ENCODE measurements around the gene C1QB. TPM values are rescaled to one million over a fixed set of nuclear protein-coding genes. Genes with fewer than 3 reads are reported as not detected.

Gene C1QB
- total RNA-seq, 2 experiments from 2014 or later, result not detected

DNA sequence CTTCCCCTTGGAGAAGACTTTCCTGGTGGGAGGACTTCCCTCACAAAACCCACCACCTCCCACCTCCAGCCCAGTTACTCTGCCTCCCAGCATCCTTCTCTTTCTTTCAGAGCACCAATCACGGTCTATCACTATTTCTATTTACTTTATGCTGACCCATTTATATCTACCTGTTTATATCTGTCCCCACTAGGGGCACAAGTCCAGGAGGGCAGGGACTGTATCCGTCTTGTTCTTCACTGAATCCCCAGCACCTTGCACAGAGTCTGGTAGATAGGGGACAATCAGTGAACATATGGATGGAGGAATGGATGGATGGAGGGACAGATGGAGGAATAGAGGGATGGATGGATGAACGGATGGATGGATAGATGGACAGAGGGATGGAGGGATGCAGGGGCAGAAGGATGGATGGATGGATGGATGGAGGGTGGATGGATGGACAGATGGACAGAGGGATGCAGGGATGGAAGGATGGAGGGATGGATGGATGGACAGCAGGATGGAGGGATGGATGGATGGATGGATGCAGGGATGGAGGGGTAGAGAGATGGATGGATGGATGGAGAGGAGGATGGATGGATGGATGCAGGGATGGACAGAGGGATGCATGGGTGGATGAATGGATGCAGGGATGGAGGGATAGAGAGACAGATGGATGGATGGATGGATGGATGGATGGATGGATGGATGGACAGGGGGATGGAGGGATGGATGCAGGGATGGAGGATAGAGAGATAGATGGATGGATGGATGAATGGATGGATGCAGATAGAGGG, 5.5 kb downstream of the C1QB start:
- Histone ChIP-seq H3K4me3 (ENCODE audit: low read depth, low read length, poor library complexity, severe bottlenecking) (no peak overlapping the region), H4K20me1 (ENCODE audit: insufficient read depth, low read length) (no peaks in the 10 kb centered on the region), H3K9me3 (ENCODE audit: low read length) (no peaks in the 10 kb centered on the region), H3K4me1 (ENCODE audit: insufficient read depth, low read length, poor library complexity, severe bottlenecking) (no peaks in the 10 kb centered on the region), H3K27ac (ENCODE audit: low read depth, low read length, poor library complexity, severe bottlenecking) (no peak overlapping the region), H3K36me3 (ENCODE audit: insufficient read depth, low read length) (no peaks in the 10 kb centered on the region), H3K79me2 (ENCODE audit: insufficient read depth, low read depth, low read length) (no peaks in the 10 kb centered on the region), H2AFZ (ENCODE audit: low read length) (no peak overlapping the region), H3K9me2 (ENCODE audit: insufficient read depth, low read length) (no peaks in the 10 kb centered on the region), H3K4me2 (ENCODE audit: low read length) (no peak overlapping the region)
- CTCF ChIA-PET (ENCODE audit: unreplicated experiment), result no interaction called here
- POLR2A ChIA-PET, result no interaction called here
- peak; percentile 66 for TF ChIP-seq CTCF (conservative IDR thresholded peaks at IDR 0.05; ENCODE audit: low read length)
- no peak for TF ChIP-seq EZH2phosphoT487 (IDR thresholded peaks at IDR 0.05; ENCODE audit: borderline replicate concordance, low read depth, low read length)
- intact Hi-C loops (cut with micrococcal nuclease; ENCODE audit: unreplicated experiment), result no loop called here
- no TSS peak for BruUV-seq (replicated peaks)
- no peak for DNase-seq (ENCODE audit: low spot score)

DNA sequence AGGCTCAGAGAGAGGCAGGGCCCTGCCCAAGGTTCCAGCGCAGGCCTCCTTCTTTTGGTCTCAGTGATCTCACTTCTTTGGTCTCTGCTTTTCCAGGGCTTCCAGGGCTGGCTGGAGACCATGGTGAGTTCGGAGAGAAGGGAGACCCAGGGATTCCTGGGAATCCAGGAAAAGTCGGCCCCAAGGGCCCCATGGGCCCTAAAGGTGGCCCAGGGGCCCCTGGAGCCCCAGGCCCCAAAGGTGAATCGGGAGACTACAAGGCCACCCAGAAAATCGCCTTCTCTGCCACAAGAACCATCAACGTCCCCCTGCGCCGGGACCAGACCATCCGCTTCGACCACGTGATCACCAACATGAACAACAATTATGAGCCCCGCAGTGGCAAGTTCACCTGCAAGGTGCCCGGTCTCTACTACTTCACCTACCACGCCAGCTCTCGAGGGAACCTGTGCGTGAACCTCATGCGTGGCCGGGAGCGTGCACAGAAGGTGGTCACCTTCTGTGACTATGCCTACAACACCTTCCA, 7.7 kb downstream of the C1QB start:
- TF ChIP-seq EZH2phosphoT487 (IDR thresholded peaks at IDR 0.05; ENCODE audit: borderline replicate concordance, low read depth, low read length), result no peak
- no peak for TF ChIP-seq CTCF (conservative IDR thresholded peaks at IDR 0.05; ENCODE audit: low read length)
- no peak overlapping the region for H2AFZ ChIP-seq (ENCODE audit: low read length)
- H4K20me1 ChIP-seq (ENCODE audit: insufficient read depth, low read length), result no peaks in the 10 kb centered on the region
- H3K4me3 ChIP-seq (ENCODE audit: low read depth, low read length, poor library complexity, severe bottlenecking), result no peak overlapping the region
- intact Hi-C loops (cut with micrococcal nuclease; ENCODE audit: unreplicated experiment), result no loop called here
- H3K9me3 ChIP-seq (ENCODE audit: low read length), result no peaks in the 10 kb centered on the region
- H3K9me2 ChIP-seq (ENCODE audit: insufficient read depth, low read length), result no peaks in the 10 kb centered on the region
- no peaks in the 10 kb centered on the region for H3K36me3 ChIP-seq (ENCODE audit: insufficient read depth, low read length)
- no peaks in the 10 kb centered on the region for H3K4me1 ChIP-seq (ENCODE audit: insufficient read depth, low read length, poor library complexity, severe bottlenecking)
- ChIA-PET POLR2A (no interaction called here), CTCF (ENCODE audit: unreplicated experiment) (no interaction called here)
- no TSS peak for BruUV-seq (replicated peaks)
- H3K4me2 ChIP-seq (ENCODE audit: low read length), result no peak overlapping the region
- no peaks in the 10 kb centered on the region for H3K79me2 ChIP-seq (ENCODE audit: insufficient read depth, low read depth, low read length)
- no peak overlapping the region for H3K27ac ChIP-seq (ENCODE audit: low read depth, low read length, poor library complexity, severe bottlenecking)
- DNase-seq (ENCODE audit: low spot score), result no peak

GRCh38 chr1:22661880-22662279, 8.8 kb downstream of the C1QB start:
- TF ChIP-seq EZH2phosphoT487 (IDR thresholded peaks at IDR 0.05; ENCODE audit: borderline replicate concordance, low read depth, low read length), result no peak
- no TSS peak for BruUV-seq (replicated peaks)

More at GRCh38 chr1:22661880-22662279, 8.8 kb downstream of the C1QB start:
- no peaks in the 10 kb centered on the region for H3K9me2 ChIP-seq (ENCODE audit: insufficient read depth, low read length)
- no peaks in the 10 kb centered on the region for H3K36me3 ChIP-seq (ENCODE audit: insufficient read depth, low read length)
- H3K4me2 ChIP-seq (ENCODE audit: low read length), result no peak overlapping the region
- H4K20me1 ChIP-seq (ENCODE audit: insufficient read depth, low read length), result no peaks in the 10 kb centered on the region
- no peaks in the 10 kb centered on the region for H3K79me2 ChIP-seq (ENCODE audit: insufficient read depth, low read depth, low read length)
- intact Hi-C loops (cut with micrococcal nuclease; ENCODE audit: unreplicated experiment), result no loop called here
- H3K4me3 ChIP-seq (ENCODE audit: low read depth, low read length, poor library complexity, severe bottlenecking), result no peak overlapping the region
- DNase-seq (ENCODE audit: low spot score), result no peak
- no peaks in the 10 kb centered on the region for H3K9me3 ChIP-seq (ENCODE audit: low read length)
- ChIA-PET POLR2A (no interaction called here), CTCF (ENCODE audit: unreplicated experiment) (no interaction called here)
- H3K4me1 ChIP-seq (ENCODE audit: insufficient read depth, low read length, poor library complexity, severe bottlenecking), result no peaks in the 10 kb centered on the region
- H2AFZ ChIP-seq (ENCODE audit: low read length), result no peak overlapping the region
- H3K27ac ChIP-seq (ENCODE audit: low read depth, low read length, poor library complexity, severe bottlenecking), result no peak overlapping the region

Measured in OCI-LY7 (cell line).